HepG2 (cell line): Measurements from ENCODE around the gene STUB1. TPM values are rescaled to one million over a fixed set of nuclear protein-coding genes. Genes with fewer than 3 reads are reported as not detected.
A peak's percentile ranks its signal among the peaks of the same experiment; 100 is the strongest.

Source experiments
- FOSL2 ChIP-seq: sonication (generic); formaldehyde crosslinking; IDR thresholded peaks from 2 replicates; pipeline ENCODE4 v1.4.0; 2020; ENCODE audit warnings: missing genetic modification reagents
- GFI1 ChIP-seq: sonication (generic); formaldehyde crosslinking; IDR thresholded peaks from 2 replicates; pipeline ENCODE4 v1.5.0; 2020; ENCODE audit warnings: missing genetic modification reagents, mild to moderate bottlenecking, borderline replicate concordance
- PREB ChIP-seq: sonication (generic); formaldehyde crosslinking; IDR thresholded peaks from 2 replicates; pipeline ENCODE4 v1.4.0; 2020; ENCODE audit warnings: missing genetic modification reagents
- SIX4 ChIP-seq: sonication (generic); formaldehyde crosslinking; IDR thresholded peaks from 2 replicates; pipeline ENCODE4 v1.4.0; 2020; ENCODE audit warnings: missing genetic modification reagents
- SMAD3 ChIP-seq: sonication (generic); formaldehyde crosslinking; IDR thresholded peaks from 2 replicates; pipeline ENCODE4 v1.4.0; 2020; ENCODE audit warnings: missing genetic modification reagents
- SP1 ChIP-seq, 2 experiments: fragments of 450-650 bp in 1 of 2; sonication (generic) in 1 of 2; formaldehyde crosslinking in 1 of 2; IDR thresholded peaks; 2 replicates each; pipeline versions ENCODE4 v1.4.0 to v1.6.1; 2016 to 2020; ENCODE audit warnings: missing genetic modification reagents in 1 of 2
- ZFP91 ChIP-seq: sonication (generic); formaldehyde crosslinking; IDR thresholded peaks from 2 replicates; pipeline ENCODE4 v1.9.0; 2022; ENCODE audit warnings: missing genetic modification reagents, mild to moderate bottlenecking, borderline replicate concordance
- ZGPAT ChIP-seq: IDR thresholded peaks from 2 replicates; pipeline ENCODE4 v1.6.1; 2016; ENCODE audit warnings: mild to moderate bottlenecking
- ZNF180 ChIP-seq: sonication (generic); formaldehyde crosslinking; IDR thresholded peaks from 2 replicates; pipeline ENCODE4 v1.4.0; 2020; ENCODE audit warnings: low read depth, missing genetic modification reagents, borderline replicate concordance
- ZNF20 ChIP-seq: sonication (generic); formaldehyde crosslinking; IDR thresholded peaks from 2 replicates; pipeline ENCODE4 v1.4.0; 2020; ENCODE audit warnings: mild to moderate bottlenecking, moderate library complexity, missing genetic modification reagents
- ZNF598 ChIP-seq: sonication (generic); formaldehyde crosslinking; IDR thresholded peaks from 2 replicates; pipeline ENCODE4 v1.5.1; 2020; ENCODE audit warnings: mild to moderate bottlenecking, missing genetic modification reagents, borderline replicate concordance
- ZNF678 ChIP-seq: sonication (generic); formaldehyde crosslinking; IDR thresholded peaks from 2 replicates; pipeline ENCODE4 v1.4.0; 2020; ENCODE audit warnings: mild to moderate bottlenecking, missing genetic modification reagents
- ZNF777 ChIP-seq: sonication (generic); formaldehyde crosslinking; IDR thresholded peaks from 2 replicates; pipeline ENCODE4 v1.4.0; 2020; ENCODE audit warnings: missing genetic modification reagents
- ZNF790 ChIP-seq: sonication (generic); formaldehyde crosslinking; IDR thresholded peaks from 2 replicates; pipeline ENCODE4 v1.8.0; 2022; ENCODE audit warnings: missing genetic modification reagents, mild to moderate bottlenecking, borderline replicate concordance
- ZNF83 ChIP-seq: sonication (generic); formaldehyde crosslinking; IDR thresholded peaks from 2 replicates; pipeline ENCODE4 v1.4.0; 2020; ENCODE audit warnings: missing genetic modification reagents, mild to moderate bottlenecking, borderline replicate concordance
- ZNF878 ChIP-seq: sonication (generic); formaldehyde crosslinking; IDR thresholded peaks from 2 replicates; pipeline ENCODE4 v1.8.1; 2023; ENCODE audit warnings: mild to moderate bottlenecking, missing genetic modification reagents, moderate library complexity
- polyA plus RNA-seq, 8 experiments: library from polyadenylated mRNA; depleted of rRNA in 3 of 8; stranded (reverse) in 7 of 8; unstranded in 1 of 8; fragments of >200 nt; fragmentation: Illumina TruSeq in 4 of 8; extraction: Trizol in 4 of 8; gene quantifications; 2 replicates each; pipeline versions ENCODE4 v1.2.1 to v1.2.3, GENCODE V29; 2011 to 2016; ENCODE audit warnings: low read depth in 4 of 8, missing spikeins in 1 of 8, mixed read lengths in 1 of 8; ENCODE audit not compliant: insufficient read depth in 1 of 8
- total RNA-seq, 5 experiments: library from RNA; depleted of rRNA; stranded (reverse); fragments of >200 nt; fragmentation: Illumina TruSeq; extraction: Trizol; gene quantifications; 2 replicates each; pipeline ENCODE4 v1.2.3, GENCODE V29; 2016; ENCODE audit warnings: low read depth in 1 of 5
- TF ChIP-seq, protein P1 (sequence below): fragments of 450-650 bp; IDR thresholded peaks from 2 replicates; pipeline ENCODE4 v1.6.1; 2017; ENCODE audit warnings: mild to moderate bottlenecking
- TF ChIP-seq, protein P2 (sequence below): sonication (generic); formaldehyde crosslinking; IDR thresholded peaks from 2 replicates; pipeline ENCODE4 v1.4.0; 2020; ENCODE audit warnings: missing genetic modification reagents

The STUB1 gene
- total and polyA plus RNA-seq, 2 of the 13 experiments (the other 11 are each of a cell fraction or from before 2014, with no cell fraction given): 52.9 to 78.2 TPM

GRCh38 chr16:654034-654433 lies 26.2 kb upstream of the STUB1 start (continued):
- TF ChIP-seq, protein P1, sequence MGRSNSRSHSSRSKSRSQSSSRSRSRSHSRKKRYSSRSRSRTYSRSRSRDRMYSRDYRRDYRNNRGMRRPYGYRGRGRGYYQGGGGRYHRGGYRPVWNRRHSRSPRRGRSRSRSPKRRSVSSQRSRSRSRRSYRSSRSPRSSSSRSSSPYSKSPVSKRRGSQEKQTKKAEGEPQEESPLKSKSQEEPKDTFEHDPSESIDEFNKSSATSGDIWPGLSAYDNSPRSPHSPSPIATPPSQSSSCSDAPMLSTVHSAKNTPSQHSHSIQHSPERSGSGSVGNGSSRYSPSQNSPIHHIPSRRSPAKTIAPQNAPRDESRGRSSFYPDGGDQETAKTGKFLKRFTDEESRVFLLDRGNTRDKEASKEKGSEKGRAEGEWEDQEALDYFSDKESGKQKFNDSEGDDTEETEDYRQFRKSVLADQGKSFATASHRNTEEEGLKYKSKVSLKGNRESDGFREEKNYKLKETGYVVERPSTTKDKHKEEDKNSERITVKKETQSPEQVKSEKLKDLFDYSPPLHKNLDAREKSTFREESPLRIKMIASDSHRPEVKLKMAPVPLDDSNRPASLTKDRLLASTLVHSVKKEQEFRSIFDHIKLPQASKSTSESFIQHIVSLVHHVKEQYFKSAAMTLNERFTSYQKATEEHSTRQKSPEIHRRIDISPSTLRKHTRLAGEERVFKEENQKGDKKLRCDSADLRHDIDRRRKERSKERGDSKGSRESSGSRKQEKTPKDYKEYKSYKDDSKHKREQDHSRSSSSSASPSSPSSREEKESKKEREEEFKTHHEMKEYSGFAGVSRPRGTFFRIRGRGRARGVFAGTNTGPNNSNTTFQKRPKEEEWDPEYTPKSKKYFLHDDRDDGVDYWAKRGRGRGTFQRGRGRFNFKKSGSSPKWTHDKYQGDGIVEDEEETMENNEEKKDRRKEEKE: no peak
- no peak for TF ChIP-seq SMAD3
- TF ChIP-seq ZNF678: no peak
- TF ChIP-seq SIX4 (CRISPR knock-in tag): no peak
- no peak for TF ChIP-seq ZNF777 (CRISPR knock-in tag)
- no peak for TF ChIP-seq ZNF20 (CRISPR knock-in tag)
- no peak for TF ChIP-seq ZNF83 (CRISPR knock-in tag)
- TF ChIP-seq ZNF878 (CRISPR knock-in tag): no peak
- no peak for TF ChIP-seq SP1 (IDR thresholded peaks at IDR 0.05)
- no peak for TF ChIP-seq SP1 (CRISPR knock-in tag; IDR thresholded peaks at IDR 0.05)
- TF ChIP-seq FOSL2 (CRISPR knock-in tag): peak; percentile 9; the same call in 1 of the 2 replicates
- TF ChIP-seq ZNF180 (CRISPR knock-in tag): no peak
- TF ChIP-seq ZFP91 (CRISPR knock-in tag): no peak
- TF ChIP-seq ZGPAT (CRISPR knock-in tag): 0 out of 2 replicates have a peak, but pooled peaks have one; percentile 37
- no peak for TF ChIP-seq ZNF598
- TF ChIP-seq GFI1 (CRISPR knock-in tag): no peak
- TF ChIP-seq, protein P2, sequence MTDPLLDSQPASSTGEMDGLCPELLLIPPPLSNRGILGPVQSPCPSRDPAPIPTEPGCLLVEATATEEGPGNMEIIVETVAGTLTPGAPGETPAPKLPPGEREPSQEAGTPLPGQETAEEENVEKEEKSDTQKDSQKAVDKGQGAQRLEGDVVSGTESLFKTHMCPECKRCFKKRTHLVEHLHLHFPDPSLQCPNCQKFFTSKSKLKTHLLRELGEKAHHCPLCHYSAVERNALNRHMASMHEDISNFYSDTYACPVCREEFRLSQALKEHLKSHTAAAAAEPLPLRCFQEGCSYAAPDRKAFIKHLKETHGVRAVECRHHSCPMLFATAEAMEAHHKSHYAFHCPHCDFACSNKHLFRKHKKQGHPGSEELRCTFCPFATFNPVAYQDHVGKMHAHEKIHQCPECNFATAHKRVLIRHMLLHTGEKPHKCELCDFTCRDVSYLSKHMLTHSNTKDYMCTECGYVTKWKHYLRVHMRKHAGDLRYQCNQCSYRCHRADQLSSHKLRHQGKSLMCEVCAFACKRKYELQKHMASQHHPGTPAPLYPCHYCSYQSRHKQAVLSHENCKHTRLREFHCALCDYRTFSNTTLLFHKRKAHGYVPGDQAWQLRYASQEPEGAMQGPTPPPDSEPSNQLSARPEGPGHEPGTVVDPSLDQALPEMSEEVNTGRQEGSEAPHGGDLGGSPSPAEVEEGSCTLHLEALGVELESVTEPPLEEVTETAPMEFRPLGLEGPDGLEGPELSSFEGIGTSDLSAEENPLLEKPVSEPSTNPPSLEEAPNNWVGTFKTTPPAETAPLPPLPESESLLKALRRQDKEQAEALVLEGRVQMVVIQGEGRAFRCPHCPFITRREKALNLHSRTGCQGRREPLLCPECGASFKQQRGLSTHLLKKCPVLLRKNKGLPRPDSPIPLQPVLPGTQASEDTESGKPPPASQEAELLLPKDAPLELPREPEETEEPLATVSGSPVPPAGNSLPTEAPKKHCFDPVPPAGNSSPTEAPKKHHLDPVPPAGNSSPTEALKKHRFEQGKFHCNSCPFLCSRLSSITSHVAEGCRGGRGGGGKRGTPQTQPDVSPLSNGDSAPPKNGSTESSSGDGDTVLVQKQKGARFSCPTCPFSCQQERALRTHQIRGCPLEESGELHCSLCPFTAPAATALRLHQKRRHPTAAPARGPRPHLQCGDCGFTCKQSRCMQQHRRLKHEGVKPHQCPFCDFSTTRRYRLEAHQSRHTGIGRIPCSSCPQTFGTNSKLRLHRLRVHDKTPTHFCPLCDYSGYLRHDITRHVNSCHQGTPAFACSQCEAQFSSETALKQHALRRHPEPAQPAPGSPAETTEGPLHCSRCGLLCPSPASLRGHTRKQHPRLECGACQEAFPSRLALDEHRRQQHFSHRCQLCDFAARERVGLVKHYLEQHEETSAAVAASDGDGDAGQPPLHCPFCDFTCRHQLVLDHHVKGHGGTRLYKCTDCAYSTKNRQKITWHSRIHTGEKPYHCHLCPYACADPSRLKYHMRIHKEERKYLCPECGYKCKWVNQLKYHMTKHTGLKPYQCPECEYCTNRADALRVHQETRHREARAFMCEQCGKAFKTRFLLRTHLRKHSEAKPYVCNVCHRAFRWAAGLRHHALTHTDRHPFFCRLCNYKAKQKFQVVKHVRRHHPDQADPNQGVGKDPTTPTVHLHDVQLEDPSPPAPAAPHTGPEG (CRISPR knock-in tag): no peak
- no peak for TF ChIP-seq ZNF790
- TF ChIP-seq PREB: no peak
